Measurements from ENCODE around the gene ASAP3. TPM values are rescaled to one million over a fixed set of nuclear protein-coding genes. Genes with fewer than 3 reads are reported as not detected.
"Not testable (repeated sequence)": the region's sequence is repeated elsewhere in the genome, so short reads cannot be mapped to it uniquely, and the experiment has no call there.

Gene ASAP3
- polyA plus RNA-seq, 3 donors, result 33.8 to 36.1 (median 34.8) TPM

DNA sequence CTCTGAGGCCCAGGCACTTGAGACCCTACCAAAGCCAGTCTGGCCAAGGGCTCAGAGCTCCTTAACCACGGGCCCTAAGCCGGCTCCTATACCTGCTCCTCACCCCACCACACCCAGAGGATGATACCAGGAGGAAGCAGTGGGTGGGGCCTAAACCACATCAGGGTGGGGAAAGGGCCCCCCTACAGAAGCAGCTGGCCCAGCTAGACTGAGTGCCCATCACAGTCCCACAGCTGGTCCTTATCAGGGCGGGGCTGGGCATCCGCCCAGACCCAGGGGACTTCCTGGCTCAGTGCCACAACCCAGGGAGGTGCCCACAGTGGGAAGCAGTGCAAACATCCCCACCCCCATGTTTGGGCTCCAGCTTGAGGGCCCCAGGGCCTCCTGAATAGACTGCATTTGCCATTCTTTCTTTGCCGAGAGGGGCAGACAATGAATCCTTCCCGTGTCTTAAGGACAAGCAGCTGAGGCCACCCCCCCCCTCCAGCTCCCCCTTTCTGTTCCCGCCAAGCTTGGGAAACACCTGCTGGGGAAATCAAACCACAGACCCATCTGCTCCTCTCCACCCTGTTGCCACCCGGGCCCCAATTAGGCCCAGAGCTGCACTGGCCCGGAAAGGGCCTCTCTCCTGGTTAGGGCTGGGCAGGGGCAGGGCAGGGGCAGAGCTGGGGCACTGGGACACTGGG is 40.9 kb upstream of the ASAP3 start:
- DNase-seq (ENCODE audit: extremely low read depth in 1 of 11, low read depth in 9 of 11, low spot score in 4 of 11), result no peak

- DNase-seq (ENCODE audit: extremely low read depth in 1 of 11, low read depth in 9 of 11, low spot score in 4 of 11), result no peak
Measured at GRCh38 chr1:23524163-23524562, 40.2 kb upstream of the ASAP3 start.

- no peak for DNase-seq (ENCODE audit: extremely low read depth in 1 of 11, low read depth in 9 of 11, low spot score in 4 of 11)
Measured at GRCh38 chr1:23522244-23522982, 38.4 kb upstream of the ASAP3 start.

DNA sequence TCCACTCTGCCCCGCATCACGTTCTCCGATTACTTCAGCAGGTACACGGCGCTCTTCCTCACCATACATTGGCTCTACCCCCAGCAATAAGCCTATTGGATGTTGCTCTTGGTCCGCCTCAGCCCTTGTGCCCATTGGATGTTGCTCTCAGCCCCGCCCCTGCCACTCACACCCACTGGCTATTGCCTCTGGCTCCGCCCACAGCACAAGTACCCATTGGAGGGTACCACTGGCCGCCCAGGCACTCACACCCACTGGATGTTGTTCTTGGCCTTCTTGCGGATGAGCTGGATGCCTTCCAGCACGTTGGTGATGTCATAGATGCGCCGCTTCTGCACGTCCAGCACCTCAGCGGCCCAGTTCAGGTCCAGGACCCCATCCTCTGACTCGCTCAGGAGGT is 37.6 kb upstream of the ASAP3 start:
- DNase-seq (ENCODE audit: extremely low read depth in 1 of 11, low read depth in 9 of 11, low spot score in 4 of 11), result no peak

GRCh38 chr1:23517581-23517980 is 33.6 kb upstream of the ASAP3 start:
- DNase-seq (ENCODE audit: extremely low read depth in 1 of 11, low read depth in 9 of 11, low spot score in 4 of 11), result no peak

GRCh38 chr1:23515905-23516304 is 31.9 kb upstream of the ASAP3 start:
- DNase-seq (ENCODE audit: extremely low read depth in 1 of 11, low read depth in 9 of 11, low spot score in 4 of 11), result no peak

DNA sequence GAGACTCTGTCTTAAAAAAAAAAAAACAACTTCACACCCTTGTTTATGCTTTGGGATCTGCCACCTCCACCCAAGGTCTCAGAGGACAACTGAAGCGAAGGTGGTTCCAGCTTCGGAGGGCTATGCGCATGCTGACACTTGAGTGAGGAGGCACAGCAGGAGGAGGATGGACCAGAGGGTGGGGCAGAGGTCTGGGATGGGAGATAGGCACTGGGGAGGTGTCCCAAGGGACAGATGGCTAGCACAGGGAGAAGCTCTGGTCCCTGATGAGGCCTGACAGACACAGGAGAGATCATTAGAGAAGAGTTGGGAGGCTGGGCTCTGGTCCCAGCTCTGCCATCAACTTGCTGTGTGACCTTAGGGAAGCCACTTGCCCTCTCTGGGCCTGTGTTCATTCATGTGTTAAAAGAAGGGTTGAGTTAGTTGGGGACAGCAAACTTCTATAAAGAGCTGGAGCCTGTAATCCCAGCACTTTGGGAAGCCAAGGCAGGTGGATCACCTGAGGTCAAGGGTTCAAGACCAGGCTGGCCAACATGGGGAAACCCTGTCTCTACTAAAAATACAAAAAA is 30.2 kb upstream of the ASAP3 start:
- no peak for DNase-seq (ENCODE audit: extremely low read depth in 1 of 11, low read depth in 9 of 11, low spot score in 4 of 11)

DNA sequence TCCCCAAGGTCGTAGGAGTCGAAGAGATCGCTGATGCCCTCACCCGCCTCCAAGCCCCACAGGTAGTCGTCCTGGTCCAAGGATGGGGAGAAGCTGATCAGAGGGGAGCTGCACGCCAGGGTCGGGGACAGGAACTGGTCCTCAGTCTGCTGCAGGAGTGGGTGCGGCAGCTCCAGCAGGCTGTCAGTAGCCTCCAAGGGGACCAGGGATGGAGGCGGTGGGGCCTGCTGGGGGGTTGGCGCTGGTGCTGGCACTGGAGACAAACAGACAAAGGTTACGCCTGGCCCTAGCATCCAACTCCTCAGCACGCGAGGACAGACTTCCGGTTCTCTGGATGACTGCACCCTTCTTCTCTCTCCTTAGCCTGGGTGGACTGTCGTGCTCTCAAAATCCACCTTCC is 25.9 kb upstream of the ASAP3 start:
- DNase-seq (ENCODE audit: extremely low read depth in 1 of 11, low read depth in 9 of 11, low spot score in 4 of 11), result no peak

DNA sequence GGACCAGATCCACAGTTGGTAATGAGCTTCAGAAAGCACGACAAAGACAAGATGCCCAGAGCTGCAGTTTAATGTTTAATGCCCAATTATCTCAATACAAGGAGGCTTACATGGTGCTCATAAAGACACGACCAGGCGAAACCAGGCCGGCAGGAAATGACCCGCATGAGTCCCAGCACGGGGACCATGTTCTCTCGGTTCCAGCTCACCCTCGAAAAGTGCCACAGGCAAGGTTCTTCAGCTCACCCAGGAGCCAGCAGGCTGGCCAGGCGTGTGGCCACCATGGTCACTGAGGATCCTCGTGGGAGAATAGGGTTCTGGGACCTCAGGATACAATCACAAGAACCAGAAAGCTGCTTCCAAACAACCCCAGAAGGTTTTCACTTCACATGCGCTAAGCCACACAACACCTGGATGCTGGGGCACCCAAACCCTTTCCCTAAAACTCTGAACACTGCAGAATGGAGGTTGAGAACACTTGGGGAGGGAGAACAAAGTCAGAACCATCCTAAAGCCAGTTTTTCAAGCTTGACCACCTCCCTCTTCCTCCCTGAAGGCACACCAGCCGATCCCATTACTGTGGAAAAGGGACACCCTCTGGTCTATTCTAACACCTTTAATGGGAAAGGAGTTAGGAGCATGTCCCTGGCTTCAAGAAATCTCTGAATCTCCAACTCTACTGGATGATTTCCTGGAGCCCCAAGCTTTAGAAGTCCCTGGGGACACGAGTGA is 22.6 kb upstream of the ASAP3 start:
- no peak for DNase-seq (ENCODE audit: extremely low read depth in 1 of 11, low read depth in 9 of 11, low spot score in 4 of 11)

- DNase-seq (ENCODE audit: extremely low read depth in 1 of 11, low read depth in 9 of 11, low spot score in 4 of 11), result no peak
Measured at GRCh38 chr1:23505851-23506250, 21.9 kb upstream of the ASAP3 start.

DNA sequence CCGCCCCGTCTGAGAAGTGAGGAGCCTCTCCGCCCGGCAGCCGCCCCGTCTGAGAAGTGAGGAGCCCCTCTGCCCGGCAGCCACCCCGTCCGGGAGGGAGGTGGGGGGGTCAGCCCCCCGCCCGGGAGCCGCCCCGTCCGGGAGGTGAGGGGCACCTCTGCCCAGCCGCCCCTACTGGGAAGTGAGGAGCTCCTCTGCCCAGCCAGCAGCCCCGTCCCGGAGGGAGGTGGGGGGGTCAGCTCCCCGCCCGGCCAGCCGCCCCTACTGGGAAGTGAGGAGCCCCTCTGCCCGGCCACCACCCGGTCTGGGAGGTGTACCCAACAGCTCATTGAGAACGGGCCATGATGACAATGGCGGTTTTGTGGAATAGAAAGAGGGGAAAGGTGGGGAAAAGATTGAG is 20.2 kb upstream of the ASAP3 start:
- DNase-seq (ENCODE audit: extremely low read depth in 1 of 11, low read depth in 9 of 11, low spot score in 4 of 11), result not testable (repeated sequence)

DNA sequence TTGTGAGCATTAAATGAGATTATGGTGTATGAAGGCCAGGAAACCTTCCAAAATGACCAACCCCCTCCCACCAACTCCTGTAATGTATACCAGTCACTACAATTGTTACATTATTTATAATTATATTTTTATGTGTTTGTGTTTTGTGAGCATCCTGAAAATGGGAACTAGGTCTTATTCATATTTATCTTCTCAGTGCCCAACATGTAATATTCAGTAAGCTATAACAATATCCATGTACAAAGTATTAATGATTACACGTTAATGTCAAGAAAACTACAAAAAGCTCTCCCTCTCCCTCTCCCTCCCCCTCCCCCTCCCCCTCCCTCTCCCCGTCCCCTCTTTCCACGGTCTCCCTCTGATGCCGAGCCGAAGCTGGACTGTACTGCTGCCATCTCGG is 19.0 kb upstream of the ASAP3 start:
- no peak for DNase-seq (ENCODE audit: extremely low read depth in 1 of 11, low read depth in 9 of 11, low spot score in 4 of 11)

DNA sequence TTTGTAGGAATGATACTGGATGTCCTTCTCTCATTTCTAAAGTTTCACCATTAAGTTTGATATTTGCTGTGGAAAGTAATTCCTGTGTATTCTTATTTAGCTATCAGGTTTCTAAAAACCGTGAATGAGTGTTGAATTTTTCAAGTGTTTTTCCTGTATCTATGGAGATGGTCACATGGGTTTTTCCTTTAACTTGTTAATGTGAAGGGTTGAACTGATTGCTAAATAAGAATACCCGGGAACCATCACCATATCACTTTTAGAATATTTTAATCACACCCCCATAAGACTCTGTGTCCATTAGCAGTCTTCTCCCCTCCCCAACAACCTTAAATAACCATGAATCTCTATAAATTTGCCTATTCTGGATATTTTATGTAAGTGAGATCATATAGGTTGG is 16.5 kb upstream of the ASAP3 start:
- DNase-seq (ENCODE audit: extremely low read depth in 1 of 11, low read depth in 9 of 11, low spot score in 4 of 11), result no peak

DNA sequence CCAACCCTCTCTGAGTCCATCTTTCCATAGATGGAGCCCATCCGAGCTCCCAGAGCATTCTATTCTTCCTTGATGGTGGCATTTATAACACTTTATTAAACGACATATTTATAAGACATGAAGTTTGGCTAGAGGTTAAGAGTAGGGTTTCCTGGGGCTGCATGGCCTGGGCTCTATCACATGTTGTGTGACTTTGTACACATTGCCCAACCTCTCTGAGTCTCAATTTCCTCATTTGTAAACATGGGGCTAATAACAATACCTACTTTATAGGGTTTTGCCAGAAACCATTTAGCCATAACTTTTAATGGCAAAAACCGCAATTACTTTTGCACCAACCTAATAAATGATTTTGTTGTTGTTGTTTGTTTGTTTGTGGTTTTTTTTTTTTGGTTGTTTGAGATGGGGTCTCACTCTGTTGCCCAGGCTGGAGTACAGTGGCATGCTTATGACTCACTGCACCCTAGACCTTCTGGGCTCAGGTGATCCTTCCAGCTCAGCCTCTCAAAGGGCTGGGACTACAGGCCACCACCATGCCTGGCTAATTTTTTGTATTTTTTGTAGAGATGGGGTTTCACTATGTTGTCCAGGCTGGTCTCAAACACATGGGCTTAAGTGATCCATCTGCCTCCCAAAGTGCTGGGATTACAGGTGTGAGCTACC is 13.9 kb upstream of the ASAP3 start:
- DNase-seq (ENCODE audit: extremely low read depth in 1 of 11, low read depth in 9 of 11, low spot score in 4 of 11), result no peak

DNA sequence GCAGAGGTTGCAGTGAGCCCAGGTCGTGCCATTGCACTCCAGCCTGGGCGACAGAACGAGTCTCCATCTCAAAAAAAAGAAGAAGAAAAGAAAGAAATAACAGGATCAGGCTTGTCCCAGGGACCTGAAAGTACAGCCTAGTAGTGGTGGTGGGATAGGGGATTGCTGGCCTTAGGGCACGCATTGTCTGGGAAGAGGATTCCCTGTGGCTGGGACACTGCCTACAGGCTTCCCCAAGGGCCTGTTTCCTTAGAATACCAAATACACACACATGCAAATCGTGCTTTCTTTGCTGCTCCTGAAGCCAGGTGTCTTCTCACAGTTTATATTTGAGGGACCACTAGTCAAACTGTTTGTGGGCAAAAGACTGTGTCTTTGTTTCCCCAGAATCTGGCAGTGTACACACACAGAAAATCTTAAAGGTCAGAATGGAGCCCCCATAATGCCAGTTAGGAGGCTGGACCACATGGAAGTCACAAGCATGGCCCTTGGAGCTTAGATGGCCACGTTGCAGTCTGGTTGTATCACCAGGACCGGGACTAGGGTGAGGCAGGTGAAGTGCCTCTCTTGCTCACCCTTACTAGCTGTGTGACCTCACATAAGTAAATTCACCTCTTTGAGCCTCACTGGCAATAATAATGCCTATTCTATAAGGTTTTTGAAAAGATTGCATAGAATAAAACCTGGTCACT is 12.7 kb upstream of the ASAP3 start:
- DNase-seq (ENCODE audit: extremely low read depth in 1 of 11, low read depth in 9 of 11, low spot score in 4 of 11), result no peak

GRCh38 chr1:23494836-23495235 is 10.9 kb upstream of the ASAP3 start:
- not testable (repeated sequence) for DNase-seq (ENCODE audit: extremely low read depth in 1 of 11, low read depth in 9 of 11, low spot score in 4 of 11)

GRCh38 chr1:23492776-23493175 is 8.8 kb upstream of the ASAP3 start:
- DNase-seq (ENCODE audit: extremely low read depth in 1 of 11, low read depth in 9 of 11, low spot score in 4 of 11), result not testable (repeated sequence)

GRCh38 chr1:23492132-23492720 is 8.2 kb upstream of the ASAP3 start:
- no peak for DNase-seq (ENCODE audit: extremely low read depth in 1 of 11, low read depth in 9 of 11, low spot score in 4 of 11)
